ENCODE results near the gene SLC38A2.
A peak's percentile ranks its signal among the peaks of the same experiment; 100 is the strongest.

SLC38A2 gene

GRCh38 chr12:46363582-46364299, 8.8 kb downstream of the SLC38A2 start:
- DNase-seq, result no peak
- Histone ChIP-seq H3K9ac (ENCODE audit: low read length) (peak overlapping the region; percentile 99), H3K79me1 (replicated peaks; ENCODE audit: low read length, poor library complexity, severe bottlenecking) (no peaks in the 10 kb centered on the region), H2BK5ac (ENCODE audit: low read depth, low read length, poor library complexity, severe bottlenecking) (no peak overlapping the region), H3K36me3 (ENCODE audit: control insufficient read depth in 1 of 2, insufficient read depth in 2 of 2, low read depth in 1 of 2, low read length in 2 of 2) (peaks cover 4 to 100% of the 10 kb centered on the region in 2 experiments), H4K8ac (ENCODE audit: low read length) (no peak overlapping the region), H4K91ac (ENCODE audit: low read length) (no peak overlapping the region), H3K4me2 (ENCODE audit: low read length, poor library complexity, severe bottlenecking) (no peak overlapping the region), H3K27ac (ENCODE audit: low read length, poor library complexity, severe bottlenecking) (no peak overlapping the region), H2AK5ac (ENCODE audit: low read length, severe bottlenecking) (no peak overlapping the region), H3K18ac (ENCODE audit: low read depth in 1 of 2, low read length in 2 of 2) (no peak overlapping the region), H2BK15ac (ENCODE audit: low read depth, poor library complexity, severe bottlenecking) (no peak overlapping the region), H2BK120ac (ENCODE audit: low read depth, low read length) (no peak overlapping the region), H3K27me3 (ENCODE audit: control insufficient read depth in 1 of 2, insufficient read depth in 1 of 2, low read length in 2 of 2) (no peaks in the 10 kb centered on the region), H3K4ac (ENCODE audit: low read depth in 1 of 2, low read length in 2 of 2) (no peak overlapping the region), H3K14ac (ENCODE audit: low read length in 2 of 2) (no peak overlapping the region), H3K4me1 (ENCODE audit: control insufficient read depth, insufficient read depth, low read depth, low read length) (peaks cover 3% of the 10 kb centered on the region), H3K9me3 (ENCODE audit: control insufficient read depth, low read length) (no peaks in the 10 kb centered on the region), H3K4me3 (ENCODE audit: insufficient read depth in 1 of 2, low read depth in 1 of 2, low read length in 2 of 2) (peak overlapping the region in 1 of 2 experiments; percentile 52), H2AFZ (ENCODE audit: low read depth, low read length) (no peak overlapping the region), H2BK12ac (ENCODE audit: low read length in 2 of 2) (no peak overlapping the region), H3K23ac (ENCODE audit: low read length in 2 of 2) (no peak overlapping the region)
- WGBS, result 95% methylated on average over 8 of the region's 9 CpGs

- Histone ChIP-seq H2BK5ac (ENCODE audit: low read depth, low read length, poor library complexity, severe bottlenecking) (no peak overlapping the region), H3K79me1 (replicated peaks; ENCODE audit: low read length, poor library complexity, severe bottlenecking) (no peaks in the 10 kb centered on the region), H3K9me3 (ENCODE audit: control insufficient read depth, low read length) (no peaks in the 10 kb centered on the region), H2BK120ac (ENCODE audit: low read depth, low read length) (no peak overlapping the region), H3K18ac (ENCODE audit: low read depth in 1 of 2, low read length in 2 of 2) (no peak overlapping the region), H4K8ac (ENCODE audit: low read length) (no peak overlapping the region), H3K23ac (ENCODE audit: low read length in 2 of 2) (no peak overlapping the region), H3K27ac (ENCODE audit: low read length, poor library complexity, severe bottlenecking) (no peak overlapping the region), H3K14ac (ENCODE audit: low read length in 2 of 2) (no peak overlapping the region), H3K4me1 (ENCODE audit: control insufficient read depth, insufficient read depth, low read depth, low read length) (peaks cover 3% of the 10 kb centered on the region), H3K4ac (ENCODE audit: low read depth in 1 of 2, low read length in 2 of 2) (no peak overlapping the region), H3K9ac (ENCODE audit: low read length) (peak overlapping the region; percentile 99), H3K4me2 (ENCODE audit: low read length, poor library complexity, severe bottlenecking) (no peak overlapping the region), H4K91ac (ENCODE audit: low read length) (no peak overlapping the region), H2BK15ac (ENCODE audit: low read depth, poor library complexity, severe bottlenecking) (no peak overlapping the region), H3K27me3 (ENCODE audit: control insufficient read depth in 1 of 2, insufficient read depth in 1 of 2, low read length in 2 of 2) (no peaks in the 10 kb centered on the region), H3K4me3 (ENCODE audit: insufficient read depth in 1 of 2, low read depth in 1 of 2, low read length in 2 of 2) (peak overlapping the region in 1 of 2 experiments; percentile 52), H2BK12ac (ENCODE audit: low read length in 2 of 2) (no peak overlapping the region), H2AFZ (ENCODE audit: low read depth, low read length) (no peak overlapping the region), H3K36me3 (ENCODE audit: control insufficient read depth in 1 of 2, insufficient read depth in 2 of 2, low read depth in 1 of 2, low read length in 2 of 2) (peaks cover 4 to 100% of the 10 kb centered on the region in 2 experiments), H2AK5ac (ENCODE audit: low read length, severe bottlenecking) (no peak overlapping the region)
- no CpG with 5 or more reads among the region's 2 CpGs for WGBS
- DNase-seq, result peak; percentile 59
These were observed 9.5 kb downstream of the SLC38A2 start for GRCh38 chr12:46362895-46363581.

- no peak for DNase-seq
- Histone ChIP-seq H3K4me3 (ENCODE audit: insufficient read depth in 1 of 2, low read depth in 1 of 2, low read length in 2 of 2) (no peak overlapping the region), H4K8ac (ENCODE audit: low read length) (no peak overlapping the region), H3K4ac (ENCODE audit: low read depth in 1 of 2, low read length in 2 of 2) (no peak overlapping the region), H3K27ac (ENCODE audit: low read length, poor library complexity, severe bottlenecking) (no peak overlapping the region), H2AK5ac (ENCODE audit: low read length, severe bottlenecking) (no peak overlapping the region), H2AFZ (ENCODE audit: low read depth, low read length) (no peak overlapping the region), H3K14ac (ENCODE audit: low read length in 2 of 2) (no peak overlapping the region), H3K23ac (ENCODE audit: low read length in 2 of 2) (no peak overlapping the region), H2BK120ac (ENCODE audit: low read depth, low read length) (no peak overlapping the region), H3K18ac (ENCODE audit: low read depth in 1 of 2, low read length in 2 of 2) (no peak overlapping the region), H2BK12ac (ENCODE audit: low read length in 2 of 2) (no peak overlapping the region), H4K91ac (ENCODE audit: low read length) (no peak overlapping the region), H3K4me1 (ENCODE audit: control insufficient read depth, insufficient read depth, low read depth, low read length) (no peaks in the 10 kb centered on the region), H3K27me3 (ENCODE audit: control insufficient read depth in 1 of 2, insufficient read depth in 1 of 2, low read length in 2 of 2) (no peaks in the 10 kb centered on the region), H2BK5ac (ENCODE audit: low read depth, low read length, poor library complexity, severe bottlenecking) (no peak overlapping the region), H3K9me3 (ENCODE audit: control insufficient read depth, low read length) (no peaks in the 10 kb centered on the region), H3K9ac (ENCODE audit: low read length) (peak overlapping the region; percentile 48), H3K36me3 (ENCODE audit: control insufficient read depth in 1 of 2, insufficient read depth in 2 of 2, low read depth in 1 of 2, low read length in 2 of 2) (peaks cover 0 to 87% of the 10 kb centered on the region in 2 experiments), H3K79me1 (replicated peaks; ENCODE audit: low read length, poor library complexity, severe bottlenecking) (no peaks in the 10 kb centered on the region), H3K4me2 (ENCODE audit: low read length, poor library complexity, severe bottlenecking) (no peak overlapping the region), H2BK15ac (ENCODE audit: low read depth, poor library complexity, severe bottlenecking) (no peak overlapping the region)
- 86% methylated on average over 2 of the region's 2 CpGs for WGBS
These were observed 10.9 kb downstream of the SLC38A2 start for GRCh38 chr12:46361667-46362034.

DNA sequence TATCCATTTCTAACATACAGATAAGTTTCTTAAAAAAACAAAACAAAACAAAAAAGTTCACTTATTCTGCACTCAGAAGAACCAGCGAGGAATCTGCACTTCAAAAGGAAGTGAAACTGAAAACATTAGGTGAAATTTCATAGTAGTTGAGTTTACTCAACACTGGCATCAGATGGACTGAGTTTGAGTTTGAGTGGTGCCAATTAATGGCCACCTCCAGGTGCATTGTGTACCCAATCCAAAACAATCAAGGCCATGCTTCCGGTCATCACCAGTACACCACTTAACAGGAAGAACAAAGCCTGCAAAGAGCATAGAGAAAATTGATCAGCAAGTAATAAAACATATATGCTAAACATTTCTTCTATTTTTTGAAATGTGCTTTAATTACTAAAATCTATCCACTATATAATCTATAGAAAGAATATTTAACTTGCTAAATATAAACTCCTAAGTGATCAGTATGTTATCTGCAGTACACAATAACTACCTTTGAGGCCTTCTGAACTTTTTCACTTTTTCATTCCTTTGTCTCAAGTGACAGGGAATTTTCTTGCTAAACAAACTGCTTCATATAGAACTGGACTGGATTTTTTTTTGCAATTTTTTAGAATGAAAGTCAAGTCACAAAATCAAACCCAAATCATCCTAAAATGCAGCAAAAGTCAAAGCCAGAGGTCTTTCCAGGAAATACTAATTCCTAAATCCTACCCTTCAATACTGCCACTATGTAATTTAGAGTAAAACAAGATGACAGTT, 11.5 kb downstream of the SLC38A2 start:
- H2BK12ac ChIP-seq (ENCODE audit: low read length in 2 of 2), result no peak overlapping the region
- H2BK15ac ChIP-seq (ENCODE audit: low read depth, poor library complexity, severe bottlenecking), result no peak overlapping the region
- H3K4me1 ChIP-seq (ENCODE audit: control insufficient read depth, insufficient read depth, low read depth, low read length), result no peaks in the 10 kb centered on the region
- H3K4me3 ChIP-seq (ENCODE audit: insufficient read depth in 1 of 2, low read depth in 1 of 2, low read length in 2 of 2), result no peak overlapping the region
- 100% methylated on average over 1 of the region's 2 CpGs for WGBS
- H3K18ac ChIP-seq (ENCODE audit: low read depth in 1 of 2, low read length in 2 of 2), result no peak overlapping the region
- H3K36me3 ChIP-seq (ENCODE audit: control insufficient read depth in 1 of 2, insufficient read depth in 2 of 2, low read depth in 1 of 2, low read length in 2 of 2), result peaks cover 0 to 82% of the 10 kb centered on the region in 2 experiments
- no peaks in the 10 kb centered on the region for H3K27me3 ChIP-seq (ENCODE audit: control insufficient read depth in 1 of 2, insufficient read depth in 1 of 2, low read length in 2 of 2)
- H2BK5ac ChIP-seq (ENCODE audit: low read depth, low read length, poor library complexity, severe bottlenecking), result no peak overlapping the region
- H3K9ac ChIP-seq (ENCODE audit: low read length), result peak overlapping the region; percentile 48
- H3K9me3 ChIP-seq (ENCODE audit: control insufficient read depth, low read length), result no peaks in the 10 kb centered on the region
- no peak overlapping the region for H3K4me2 ChIP-seq (ENCODE audit: low read length, poor library complexity, severe bottlenecking)
- H2AK5ac ChIP-seq (ENCODE audit: low read length, severe bottlenecking), result no peak overlapping the region
- no peak overlapping the region for H3K4ac ChIP-seq (ENCODE audit: low read depth in 1 of 2, low read length in 2 of 2)
- H4K8ac ChIP-seq (ENCODE audit: low read length), result no peak overlapping the region
- H3K79me1 ChIP-seq (replicated peaks; ENCODE audit: low read length, poor library complexity, severe bottlenecking), result no peaks in the 10 kb centered on the region
- no peak for DNase-seq
- H2BK120ac ChIP-seq (ENCODE audit: low read depth, low read length), result no peak overlapping the region
- no peak overlapping the region for H2AFZ ChIP-seq (ENCODE audit: low read depth, low read length)
- H3K14ac ChIP-seq (ENCODE audit: low read length in 2 of 2), result no peak overlapping the region
- no peak overlapping the region for H3K23ac ChIP-seq (ENCODE audit: low read length in 2 of 2)
- no peak overlapping the region for H4K91ac ChIP-seq (ENCODE audit: low read length)
- H3K27ac ChIP-seq (ENCODE audit: low read length, poor library complexity, severe bottlenecking), result no peak overlapping the region
